Vagina (tissue), 2 donors: Measurements from ENCODE around the gene CASKIN1. TPM values are rescaled to one million over a fixed set of nuclear protein-coding genes. Genes with fewer than 3 reads are reported as not detected.

Source experiments
- DNase-seq, 2 donors: peaks; one replicate each; pipeline ENCODE4 v3.0.0-alpha.2; 2017; ENCODE audit errors: extremely low spot score in 2 of 2
- H3K27ac ChIP-seq: fragments of 200-600 bp; sonication (generic); one replicate; pipeline ENCODE4 v1.5.1; 2019
- H3K27me3 ChIP-seq: fragments of 200-600 bp; sonication (generic); one replicate; pipeline ENCODE4 v1.5.1; 2019
- H3K36me3 ChIP-seq, 2 donors: fragments of 200-600 bp; sonication (generic); one replicate each; pipeline ENCODE4 v1.5.1; 2017 to 2019
- H3K4me1 ChIP-seq: fragments of 200-600 bp; sonication (generic); one replicate; pipeline ENCODE4 v1.5.1; 2019
- H3K4me3 ChIP-seq, 2 donors: fragments of 200-600 bp; sonication (generic); 1 replicate in 1 of 2; 2 replicates in 1 of 2; pipeline ENCODE4 v1.5.1; 2016 to 2019
- H3K9me3 ChIP-seq: fragments of 200-600 bp; sonication (generic); one replicate; pipeline ENCODE4 v1.5.1; 2019
- CTCF ChIP-seq, 3 experiments: fragments of 450-650 bp in 2 of 3; fragments of 200-600 bp in 1 of 3; sonication (generic) in 1 of 3; IDR thresholded peaks; one replicate each; pipeline ENCODE4 v1.5.1; 2017 to 2019; ENCODE audit warnings: antibody characterized with exemption in 3 of 3, mild to moderate bottlenecking in 2 of 3, moderate library complexity in 2 of 3
- POLR2A ChIP-seq, 2 donors: fragments of 450-650 bp; IDR thresholded peaks; one replicate each; pipeline ENCODE4 v1.6.1; 2017; ENCODE audit warnings: antibody characterized with exemption in 2 of 2, mild to moderate bottlenecking in 2 of 2, moderate library complexity in 2 of 2
- POLR2AphosphoS5 ChIP-seq, 2 donors: sonication (generic); formaldehyde crosslinking; IDR thresholded peaks; one replicate each; pipeline ENCODE4 v1.9.0; 2017; ENCODE audit warnings: antibody characterized with exemption in 2 of 2, mild to moderate bottlenecking in 2 of 2, low read depth in 1 of 2; ENCODE audit not compliant: insufficient read depth in 1 of 2
- intact Hi-C: fragments of 100-400 bp; cut with DNase I; formaldehyde crosslinking; loops from one replicate; pipeline ENCODE4 v1.15.1; 2023
- total RNA-seq: library from RNA; depleted of rRNA; stranded (reverse); fragments of >200 nt; gene quantifications from one replicate; pipeline ENCODE4 v1.2.3, GENCODE V29; 2016

The CASKIN1 gene
- total RNA-seq, 1 donor from 2014 or later: 0.25 TPM

GRCh38 chr16:2184962-2185361 lies 11.4 kb downstream of the CASKIN1 start:
- no peak overlapping the region for H3K27ac ChIP-seq
- no peak overlapping the region for H3K4me3 ChIP-seq
- no peaks in the 10 kb centered on the region for H3K36me3 ChIP-seq
- H3K27me3 ChIP-seq: no peaks in the 10 kb centered on the region
- intact Hi-C loops: no loop called here
- no peak for DNase-seq
- TF ChIP-seq CTCF (IDR thresholded peaks at IDR 0.05) (no peak), POLR2A (IDR thresholded peaks at IDR 0.05) (no peak), POLR2AphosphoS5 (IDR thresholded peaks at IDR 0.05; ENCODE audit: insufficient read depth in 1 of 2, low read depth in 1 of 2) (no peak)
- H3K4me1 ChIP-seq: no peaks in the 10 kb centered on the region
- no peaks in the 10 kb centered on the region for H3K9me3 ChIP-seq

- H3K9me3 ChIP-seq: no peaks in the 10 kb centered on the region
- no peaks in the 10 kb centered on the region for H3K27me3 ChIP-seq
- TF ChIP-seq POLR2A (IDR thresholded peaks at IDR 0.05): no peak
- TF ChIP-seq CTCF (IDR thresholded peaks at IDR 0.05): no peak
- no peak for TF ChIP-seq POLR2AphosphoS5 (IDR thresholded peaks at IDR 0.05; ENCODE audit: insufficient read depth in 1 of 2, low read depth in 1 of 2)
- H3K4me3 ChIP-seq: no peak overlapping the region
- intact Hi-C loops: no loop called here
- no peak for DNase-seq
- H3K36me3 ChIP-seq: no peaks in the 10 kb centered on the region
- peaks cover 4% of the 10 kb centered on the region for H3K4me1 ChIP-seq
- no peak overlapping the region for H3K27ac ChIP-seq
Measured at GRCh38 chr16:2184346-2184745, 12.1 kb downstream of the CASKIN1 start.

- Histone ChIP-seq H3K27me3 (no peaks in the 10 kb centered on the region), H3K4me3 (no peak overlapping the region), H3K9me3 (no peaks in the 10 kb centered on the region), H3K36me3 (no peaks in the 10 kb centered on the region), H3K27ac (no peak overlapping the region), H3K4me1 (peaks cover 6% of the 10 kb centered on the region)
- no peak for TF ChIP-seq POLR2AphosphoS5 (IDR thresholded peaks at IDR 0.05; ENCODE audit: insufficient read depth in 1 of 2, low read depth in 1 of 2)
- TF ChIP-seq CTCF (IDR thresholded peaks at IDR 0.05): no peak
- TF ChIP-seq POLR2A (IDR thresholded peaks at IDR 0.05): no peak
- no peak for DNase-seq
- intact Hi-C loops: no loop called here
Measured at GRCh38 chr16:2183671-2184070, 12.7 kb downstream of the CASKIN1 start.

- no peak for DNase-seq
- Histone ChIP-seq H3K9me3 (no peaks in the 10 kb centered on the region), H3K27ac (no peak overlapping the region), H3K4me3 (no peak overlapping the region), H3K4me1 (peaks cover 6% of the 10 kb centered on the region), H3K27me3 (no peaks in the 10 kb centered on the region), H3K36me3 (no peaks in the 10 kb centered on the region)
- TF ChIP-seq POLR2A (IDR thresholded peaks at IDR 0.05): no peak
- TF ChIP-seq CTCF (IDR thresholded peaks at IDR 0.05): no peak
- no peak for TF ChIP-seq POLR2AphosphoS5 (IDR thresholded peaks at IDR 0.05; ENCODE audit: insufficient read depth in 1 of 2, low read depth in 1 of 2)
- intact Hi-C loops: no loop called here
Measured at GRCh38 chr16:2181952-2182351, 14.5 kb downstream of the CASKIN1 start.

GRCh38 chr16:2180962-2181923 lies 15.2 kb downstream of the CASKIN1 start:
- H3K4me3 ChIP-seq: no peak overlapping the region
- intact Hi-C loops: no loop called here
- TF ChIP-seq POLR2AphosphoS5 (IDR thresholded peaks at IDR 0.05; ENCODE audit: insufficient read depth in 1 of 2, low read depth in 1 of 2) (no peak), CTCF (IDR thresholded peaks at IDR 0.05) (no peak), POLR2A (IDR thresholded peaks at IDR 0.05) (no peak)
- no peaks in the 10 kb centered on the region for H3K27me3 ChIP-seq
- no peaks in the 10 kb centered on the region for H3K9me3 ChIP-seq
- DNase-seq: no peak
- peaks cover 0 to 4% of the 10 kb centered on the region in 2 donors for H3K36me3 ChIP-seq
- H3K27ac ChIP-seq: no peak overlapping the region
- H3K4me1 ChIP-seq: peaks cover 6% of the 10 kb centered on the region
